ENCODE measurements around the gene ARSD.

GRCh38 chrX:2863646-2864045, 65.5 kb downstream of the ARSD start:
- no peak for TF ChIP-seq CTCF (IDR thresholded peaks at IDR 0.05)
- no peak for TF ChIP-seq POLR2A (IDR thresholded peaks at IDR 0.05)
